Dendritic cell treated with granulocyte-macrophage colony-stimulating factor and Interleukin-4, amounts not matched to agents 40 ng/mL and 50 ng/mL, for 4 days (primary cell): Measurements from ENCODE around the gene BCL2L2.

ENCODE experiments used
- H3K27ac Mint-ChIP-seq: one replicate; pipeline ENCODE4 v1.8.0; 2022; ENCODE audit warnings: mild to moderate bottlenecking, mixed read lengths
- H3K27me3 Mint-ChIP-seq: one replicate; pipeline ENCODE4 v1.8.0; 2022; ENCODE audit warnings: mild to moderate bottlenecking, mixed read lengths
- H3K36me3 Mint-ChIP-seq: one replicate; pipeline ENCODE4 v1.8.0; 2022; ENCODE audit warnings: low read depth, mixed read lengths
- H3K4me1 Mint-ChIP-seq: one replicate; pipeline ENCODE4 v1.8.0; 2022; ENCODE audit warnings: low read depth, mixed read lengths
- H3K4me3 Mint-ChIP-seq: one replicate; pipeline ENCODE4 v1.8.0; 2022; ENCODE audit warnings: mild to moderate bottlenecking, moderate library complexity, mixed read lengths
- H3K9me3 Mint-ChIP-seq: one replicate; pipeline ENCODE4 v1.8.0; 2022; ENCODE audit warnings: mixed read lengths
- intact Hi-C: fragments of 100-400 bp; cut with micrococcal nuclease; formaldehyde crosslinking; loops from one replicate; pipeline ENCODE4 v1.15.0; 2022

BCL2L2 gene

DNA sequence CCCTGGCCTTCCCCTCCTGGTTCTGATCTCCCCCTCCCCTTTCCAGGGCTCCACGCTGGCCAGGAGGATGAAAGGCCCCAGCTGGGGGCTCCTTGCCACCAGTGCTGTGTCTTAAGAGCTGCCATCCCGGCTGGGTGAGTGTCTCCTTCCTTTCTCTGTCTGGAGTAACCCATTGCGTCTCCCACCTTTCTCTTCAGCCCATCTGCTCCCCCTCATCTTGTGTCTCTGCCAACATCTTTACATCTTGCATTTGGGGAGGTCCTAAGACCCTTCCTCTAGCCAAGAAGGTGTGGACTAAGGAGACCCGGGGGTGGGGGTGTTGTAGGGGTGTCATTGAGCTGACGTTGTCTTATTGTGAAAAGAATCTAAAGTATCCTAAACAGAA lies 505 bp downstream of the BCL2L2 start:
- peak overlapping the region; percentile 87 for H3K27ac Mint-ChIP-seq
- H3K36me3 Mint-ChIP-seq: peaks cover 61% of the 10 kb centered on the region
- H3K4me1 Mint-ChIP-seq: peaks cover 76% of the 10 kb centered on the region
- intact Hi-C loops: no loop called here
- no peaks in the 10 kb centered on the region for H3K9me3 Mint-ChIP-seq
- H3K4me3 Mint-ChIP-seq: peak overlapping the region; percentile 88
- H3K27me3 Mint-ChIP-seq: no peaks in the 10 kb centered on the region

DNA sequence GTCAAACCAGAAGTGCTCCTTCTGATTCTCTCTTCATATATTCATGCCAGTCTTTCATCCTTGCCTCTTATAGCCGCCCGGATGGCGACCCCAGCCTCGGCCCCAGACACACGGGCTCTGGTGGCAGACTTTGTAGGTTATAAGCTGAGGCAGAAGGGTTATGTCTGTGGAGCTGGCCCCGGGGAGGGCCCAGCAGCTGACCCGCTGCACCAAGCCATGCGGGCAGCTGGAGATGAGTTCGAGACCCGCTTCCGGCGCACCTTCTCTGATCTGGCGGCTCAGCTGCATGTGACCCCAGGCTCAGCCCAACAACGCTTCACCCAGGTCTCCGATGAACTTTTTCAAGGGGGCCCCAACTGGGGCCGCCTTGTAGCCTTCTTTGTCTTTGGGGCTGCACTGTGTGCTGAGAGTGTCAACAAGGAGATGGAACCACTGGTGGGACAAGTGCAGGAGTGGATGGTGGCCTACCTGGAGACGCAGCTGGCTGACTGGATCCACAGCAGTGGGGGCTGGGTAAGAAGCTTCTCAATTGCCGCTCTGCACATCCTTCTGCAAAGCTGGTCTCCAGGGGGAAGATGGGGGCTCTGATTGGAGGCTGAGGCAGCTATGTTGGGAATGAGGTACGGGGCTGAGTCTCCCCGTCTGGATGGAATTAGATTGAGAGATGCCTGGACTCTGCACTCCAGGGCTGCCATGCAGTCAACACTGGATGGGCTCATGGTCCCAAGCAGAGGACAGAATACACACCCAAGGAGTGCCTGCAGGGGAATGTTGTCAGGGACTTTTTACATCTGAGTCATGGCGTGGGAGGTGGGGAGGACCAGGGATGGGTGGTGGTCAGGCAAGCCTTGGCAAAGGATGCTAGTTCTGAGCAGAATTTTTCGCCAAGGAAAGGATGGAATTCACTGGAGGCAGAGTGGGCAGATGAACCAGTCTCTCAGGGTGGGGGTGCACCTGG lies 1.3 kb downstream of the BCL2L2 start:
- Mint-ChIP-seq H3K36me3 (peaks cover 59% of the 10 kb centered on the region), H3K4me3 (peak overlapping the region; percentile 88), H3K4me1 (peaks cover 70% of the 10 kb centered on the region), H3K27ac (peak overlapping the region; percentile 87), H3K9me3 (no peaks in the 10 kb centered on the region), H3K27me3 (no peaks in the 10 kb centered on the region)
- intact Hi-C loops: no loop called here

DNA sequence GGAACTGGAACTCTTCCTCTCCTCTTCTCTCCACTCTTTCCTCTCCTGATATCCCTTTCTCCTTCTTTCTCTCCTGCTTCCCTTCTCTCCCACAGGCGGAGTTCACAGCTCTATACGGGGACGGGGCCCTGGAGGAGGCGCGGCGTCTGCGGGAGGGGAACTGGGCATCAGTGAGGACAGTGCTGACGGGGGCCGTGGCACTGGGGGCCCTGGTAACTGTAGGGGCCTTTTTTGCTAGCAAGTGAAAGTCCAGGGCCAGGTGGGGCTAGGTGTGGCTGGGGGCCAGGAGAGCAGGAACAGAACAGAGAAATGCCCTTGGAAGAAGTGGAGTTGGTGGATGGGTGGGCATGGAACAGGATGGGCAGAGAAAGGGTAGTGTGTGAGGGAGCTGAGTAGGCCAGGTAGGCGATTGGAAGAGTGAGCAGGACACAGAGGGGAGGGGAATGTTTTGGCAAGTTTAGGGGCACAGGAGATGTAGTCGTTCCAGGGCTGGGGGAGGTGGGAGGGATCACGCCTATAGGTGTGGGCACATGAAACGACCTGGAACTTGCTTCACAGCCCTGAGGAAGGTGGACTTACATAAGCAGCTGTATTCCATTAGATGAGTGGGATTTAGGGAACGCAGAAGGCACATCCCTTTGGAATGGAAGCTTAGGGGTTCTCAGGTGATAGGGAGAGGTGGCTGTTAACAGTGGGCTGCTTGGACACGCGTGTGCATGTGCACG lies 2.2 kb downstream of the BCL2L2 start:
- intact Hi-C loops: no loop called here
- Mint-ChIP-seq H3K4me3 (peak overlapping the region; percentile 15), H3K4me1 (peaks cover 64% of the 10 kb centered on the region), H3K36me3 (peaks cover 59% of the 10 kb centered on the region), H3K27ac (no peak overlapping the region), H3K27me3 (no peaks in the 10 kb centered on the region), H3K9me3 (no peaks in the 10 kb centered on the region)

DNA sequence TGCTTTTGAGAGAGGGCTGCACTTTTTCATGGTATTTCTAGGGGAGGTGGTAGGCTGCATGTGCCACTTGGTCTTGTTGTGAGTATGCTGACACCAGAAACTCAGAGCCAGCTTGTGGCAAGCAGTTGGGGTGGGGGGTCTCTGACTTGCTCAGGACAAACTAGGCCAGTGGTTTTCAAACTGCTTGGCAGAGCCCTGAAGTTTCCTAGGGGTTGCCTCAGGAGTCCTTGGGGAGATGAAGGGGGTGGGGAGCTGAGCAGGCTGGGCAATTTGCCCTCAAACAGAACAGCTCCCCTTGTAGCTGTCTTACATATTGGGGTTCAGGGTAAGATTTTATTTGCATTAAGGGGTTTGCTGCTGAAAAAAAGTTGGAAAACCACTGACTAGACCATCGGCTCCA lies 3.9 kb downstream of the BCL2L2 start:
- Mint-ChIP-seq H3K27me3 (no peaks in the 10 kb centered on the region), H3K4me3 (no peak overlapping the region), H3K4me1 (peaks cover 54% of the 10 kb centered on the region), H3K9me3 (no peaks in the 10 kb centered on the region), H3K36me3 (peaks cover 61% of the 10 kb centered on the region), H3K27ac (peak overlapping the region; percentile 45)
- intact Hi-C loops: no loop called here

DNA sequence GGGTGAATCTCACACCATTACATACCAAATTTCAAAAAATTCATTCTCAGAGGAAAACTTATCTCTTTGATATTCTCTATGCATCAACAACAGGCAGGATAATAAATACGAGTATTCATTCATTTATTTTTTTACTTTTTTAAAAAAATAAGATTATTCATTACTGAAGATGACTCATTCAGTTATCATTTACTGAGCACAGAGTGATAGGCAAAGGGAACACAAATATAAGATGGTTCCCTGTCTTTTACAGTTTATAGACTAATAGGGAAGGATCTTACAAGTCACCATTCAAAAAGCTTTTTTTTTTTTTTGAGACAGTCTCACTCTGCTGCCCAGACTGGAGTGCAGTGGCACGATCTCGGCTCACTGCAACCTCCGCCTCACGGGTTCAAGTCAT lies 9.7 kb downstream of the BCL2L2 start:
- intact Hi-C loops: no loop called here
- Mint-ChIP-seq H3K27ac (no peak overlapping the region), H3K4me1 (peaks cover 15% of the 10 kb centered on the region), H3K9me3 (no peaks in the 10 kb centered on the region), H3K27me3 (no peaks in the 10 kb centered on the region), H3K36me3 (peaks cover 50% of the 10 kb centered on the region), H3K4me3 (no peak overlapping the region)

DNA sequence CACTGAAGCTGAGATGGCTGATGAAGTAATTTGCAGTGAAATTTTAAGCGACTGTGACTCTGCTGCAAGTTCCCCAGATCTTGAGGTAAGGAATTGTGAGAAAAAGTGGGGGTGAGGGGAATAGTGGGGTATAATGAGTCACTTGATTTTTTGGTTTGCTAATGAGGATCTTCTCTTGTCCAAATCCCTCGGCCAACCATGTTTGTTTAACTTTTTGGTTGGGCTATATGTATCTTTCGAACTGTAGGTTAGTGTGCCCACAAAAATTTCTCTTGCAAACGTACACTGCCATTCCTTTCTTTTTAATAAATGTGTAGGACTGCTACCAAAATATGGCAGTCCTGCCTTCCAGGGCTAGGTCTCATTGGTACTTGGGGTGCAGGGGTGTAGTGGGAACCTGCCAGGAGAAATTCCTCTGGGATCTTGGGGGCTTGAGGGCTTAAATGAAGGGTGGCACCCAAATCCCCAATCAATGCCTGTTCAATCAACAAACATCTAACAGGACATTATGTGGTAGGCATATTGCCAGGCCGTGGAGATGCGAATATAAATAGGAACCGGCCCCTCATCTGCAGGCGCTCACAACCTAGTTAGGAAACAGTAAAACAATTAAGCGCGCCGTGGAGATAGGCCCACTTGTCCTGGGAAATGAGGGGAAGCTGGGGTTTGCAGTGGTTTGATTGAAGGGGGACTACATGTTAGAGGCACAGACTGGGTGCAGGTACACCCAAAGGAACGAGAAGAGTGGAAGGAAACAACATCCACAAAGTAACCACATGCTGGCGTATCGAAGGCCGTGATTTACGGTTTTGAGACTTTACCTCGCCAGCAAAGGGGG lies 13.3 kb downstream of the BCL2L2 start:
- intact Hi-C loops: loop anchor here (5.0 to 10.0 kb wide), 2 partner anchors 55 to 247 kb away; partner anchors contain the start of gene AP1G2
- Mint-ChIP-seq H3K9me3 (no peaks in the 10 kb centered on the region), H3K4me1 (peaks cover 32% of the 10 kb centered on the region), H3K36me3 (peaks cover 72% of the 10 kb centered on the region), H3K27ac (peak overlapping the region; percentile 97), H3K4me3 (peak overlapping the region; percentile 74), H3K27me3 (no peaks in the 10 kb centered on the region)

DNA sequence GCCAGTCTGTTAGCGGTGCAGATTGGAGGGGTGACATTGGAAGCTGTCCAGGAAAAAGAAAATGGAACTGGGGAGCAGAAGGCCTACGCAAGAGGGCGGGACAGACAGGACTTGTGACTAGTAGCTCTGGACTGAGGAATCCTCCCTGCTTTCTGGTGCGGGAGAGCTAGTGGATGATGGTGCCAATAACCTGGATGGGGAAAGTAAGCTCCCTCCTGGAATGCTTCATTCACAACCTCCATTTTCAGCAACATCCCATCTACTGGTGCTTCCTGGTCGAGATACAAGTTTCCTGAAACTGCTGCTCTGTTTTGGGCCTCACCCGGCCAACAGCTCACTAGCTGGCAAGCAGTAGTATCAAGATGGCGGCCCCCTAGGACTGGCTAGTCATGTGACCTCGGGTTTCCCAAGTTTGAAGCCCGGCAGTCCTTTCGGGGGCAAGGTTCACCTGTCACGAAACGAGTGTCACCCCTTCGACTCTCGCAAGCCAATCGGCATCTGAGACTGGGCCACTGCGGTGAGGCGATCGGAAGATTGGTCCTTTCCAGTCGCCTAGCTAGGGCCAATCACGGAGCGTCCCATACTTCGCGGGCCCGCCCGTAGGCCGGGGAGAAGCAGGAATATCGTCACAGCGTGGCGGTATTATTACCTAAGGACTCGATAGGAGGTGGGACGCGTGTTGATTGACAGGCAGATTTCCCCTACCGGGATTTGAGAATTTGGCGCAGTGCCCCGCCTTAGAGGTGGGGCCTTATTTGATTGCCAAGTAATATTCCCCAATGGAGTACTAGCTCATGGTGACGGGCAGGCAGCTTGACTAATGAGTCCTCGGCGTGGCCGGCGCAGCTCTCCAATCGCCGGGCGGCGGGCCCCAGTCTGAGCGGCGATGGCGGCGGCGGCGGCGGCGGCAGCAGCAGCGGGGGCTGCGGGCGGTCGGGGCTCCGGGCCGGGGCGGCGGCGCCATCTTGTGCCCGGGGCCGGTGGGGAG lies 14.2 kb downstream of the BCL2L2 start, which contains the start of gene PABPN1:
Gene PABPN1, plus strand, starts transcription at position 874 of the 988 bp plus-strand sequence. Its CDS starts 13 bp downstream, at position 887.
- H3K27ac Mint-ChIP-seq: peak within 1 kb of the TSS; percentile 97
- H3K27me3 Mint-ChIP-seq: no peaks in the 10 kb centered on the region
- peaks cover 77% of the 10 kb centered on the region for H3K36me3 Mint-ChIP-seq

DNA sequence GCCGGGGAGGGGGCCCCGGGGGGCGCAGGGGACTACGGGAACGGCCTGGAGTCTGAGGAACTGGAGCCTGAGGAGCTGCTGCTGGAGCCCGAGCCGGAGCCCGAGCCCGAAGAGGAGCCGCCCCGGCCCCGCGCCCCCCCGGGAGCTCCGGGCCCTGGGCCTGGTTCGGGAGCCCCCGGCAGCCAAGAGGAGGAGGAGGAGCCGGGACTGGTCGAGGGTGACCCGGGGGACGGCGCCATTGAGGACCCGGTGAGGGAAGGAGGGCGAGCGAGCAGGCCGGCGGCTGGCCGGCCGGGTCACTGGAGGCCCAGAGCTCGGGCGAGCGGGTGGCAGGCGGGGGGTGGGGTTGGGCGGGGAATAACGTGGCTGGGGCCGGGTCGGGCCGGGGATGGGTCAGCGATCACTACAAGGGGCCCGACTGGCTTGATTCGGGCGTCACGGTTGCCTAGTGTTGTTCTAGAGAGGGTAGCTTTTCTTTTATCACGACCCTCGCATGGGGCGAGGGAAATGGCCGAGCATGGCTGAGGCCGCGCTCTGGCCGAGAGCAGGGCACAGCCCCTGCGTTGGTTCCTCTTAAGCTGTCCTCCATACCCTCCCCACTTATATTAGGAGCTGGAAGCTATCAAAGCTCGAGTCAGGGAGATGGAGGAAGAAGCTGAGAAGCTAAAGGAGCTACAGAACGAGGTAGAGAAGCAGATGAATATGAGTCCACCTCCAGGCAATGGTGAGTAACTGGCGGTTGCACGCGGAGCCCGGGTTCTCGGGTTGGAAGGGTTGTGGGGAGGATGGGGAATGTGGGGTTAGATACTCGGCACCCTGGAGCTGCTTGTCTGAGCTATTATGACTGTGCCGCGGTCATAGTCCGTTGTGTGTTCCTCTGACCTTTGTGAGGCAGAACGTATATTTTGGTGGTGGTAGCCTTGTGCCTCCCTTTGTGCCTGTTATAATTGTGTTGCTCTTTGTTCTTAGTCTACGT lies 15.2 kb downstream of the BCL2L2 start:
- peak overlapping the region; percentile 88 for H3K4me3 Mint-ChIP-seq
- intact Hi-C loops: loop anchor here (1.0 to 10.0 kb wide), 5 partner anchors 21 to 245 kb away; partner anchors contain the start of genes AP1G2, HOMEZ and NGDN
- H3K9me3 Mint-ChIP-seq: no peaks in the 10 kb centered on the region
- no peaks in the 10 kb centered on the region for H3K27me3 Mint-ChIP-seq
- peaks cover 46% of the 10 kb centered on the region for H3K4me1 Mint-ChIP-seq
- peak overlapping the region; percentile 97 for H3K27ac Mint-ChIP-seq
- peaks cover 77% of the 10 kb centered on the region for H3K36me3 Mint-ChIP-seq

More for the DNA sequence above, 14.2 kb downstream of the BCL2L2 start, which contains the start of gene PABPN1:
- intact Hi-C loops: loop anchor here (1.0 to 10.0 kb wide), 5 partner anchors 20 to 246 kb away; partner anchors contain the start of genes AP1G2, HOMEZ and NGDN
- Mint-ChIP-seq H3K4me3 (peak within 1 kb of the TSS; percentile 88), H3K4me1 (peaks cover 41% of the 10 kb centered on the region), H3K9me3 (no peaks in the 10 kb centered on the region)

DNA sequence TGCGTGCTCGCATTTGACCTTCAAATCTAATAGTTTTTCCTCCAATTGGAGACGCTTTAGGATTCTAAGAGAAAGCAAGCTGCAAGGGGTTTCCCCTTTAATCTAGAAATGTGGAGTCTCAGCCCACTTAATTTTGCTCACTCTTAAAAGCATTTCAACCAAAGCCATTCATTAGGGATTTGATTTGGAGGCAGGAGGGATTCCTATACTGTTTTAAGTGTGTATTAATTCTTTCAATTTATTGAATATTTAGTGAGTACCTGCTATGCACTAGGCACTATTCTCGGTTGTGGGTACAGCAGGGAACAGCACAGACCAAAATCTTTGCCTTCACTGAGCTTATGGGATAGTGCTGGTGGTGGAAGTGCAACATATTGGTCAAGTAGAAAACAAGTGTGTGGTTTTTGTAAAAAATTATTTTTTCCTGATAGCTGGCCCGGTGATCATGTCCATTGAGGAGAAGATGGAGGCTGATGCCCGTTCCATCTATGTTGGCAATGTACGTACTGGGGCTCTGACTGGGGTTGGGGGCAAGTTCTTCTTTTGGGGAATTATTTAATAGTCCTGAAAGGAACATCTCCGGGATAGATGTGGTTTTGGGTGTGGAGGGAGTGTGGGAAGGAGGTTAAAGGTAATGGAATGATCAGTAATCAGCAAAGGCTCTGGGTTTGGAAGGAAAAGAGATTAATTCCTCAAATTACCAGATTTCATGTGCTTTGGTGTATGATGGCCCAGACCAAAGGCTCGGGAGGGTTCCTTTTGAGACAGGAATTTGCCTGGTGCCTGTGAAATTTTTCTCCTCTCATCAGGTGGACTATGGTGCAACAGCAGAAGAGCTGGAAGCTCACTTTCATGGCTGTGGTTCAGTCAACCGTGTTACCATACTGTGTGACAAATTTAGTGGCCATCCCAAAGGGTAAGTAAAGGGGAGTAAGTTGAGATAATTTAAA lies 16.2 kb downstream of the BCL2L2 start:
- Mint-ChIP-seq H3K27ac (peak overlapping the region; percentile 97), H3K4me1 (peaks cover 46% of the 10 kb centered on the region), H3K36me3 (peaks cover 70% of the 10 kb centered on the region), H3K4me3 (peak overlapping the region; percentile 88), H3K27me3 (no peaks in the 10 kb centered on the region), H3K9me3 (no peaks in the 10 kb centered on the region)
- intact Hi-C loops: loop anchor here (5.0 to 10.0 kb wide), 2 partner anchors 58 to 244 kb away; partner anchors contain the start of gene AP1G2

DNA sequence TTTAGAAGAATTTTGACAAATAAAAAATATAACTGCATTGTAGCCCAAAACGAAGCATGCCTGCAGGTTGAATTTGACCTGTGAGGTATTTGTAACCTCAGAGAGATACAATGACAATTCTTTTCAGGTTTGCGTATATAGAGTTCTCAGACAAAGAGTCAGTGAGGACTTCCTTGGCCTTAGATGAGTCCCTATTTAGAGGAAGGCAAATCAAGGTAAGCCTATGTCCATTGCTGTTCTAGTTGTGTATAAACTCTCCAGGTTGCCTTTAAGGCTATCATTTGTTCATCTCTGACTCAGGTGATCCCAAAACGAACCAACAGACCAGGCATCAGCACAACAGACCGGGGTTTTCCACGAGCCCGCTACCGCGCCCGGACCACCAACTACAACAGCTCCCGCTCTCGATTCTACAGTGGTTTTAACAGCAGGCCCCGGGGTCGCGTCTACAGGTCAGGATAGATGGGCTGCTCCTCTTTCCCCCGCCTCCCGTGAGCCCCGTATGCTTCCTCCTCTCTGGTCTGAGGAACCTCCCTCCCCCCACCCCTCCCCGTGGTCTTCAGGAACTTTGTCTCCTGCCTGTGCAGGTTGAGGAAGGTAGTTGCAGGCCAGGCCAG lies 17.3 kb downstream of the BCL2L2 start:
- Mint-ChIP-seq H3K4me1 (peaks cover 46% of the 10 kb centered on the region), H3K9me3 (no peaks in the 10 kb centered on the region), H3K27me3 (no peaks in the 10 kb centered on the region), H3K4me3 (no peak overlapping the region), H3K36me3 (peaks cover 64% of the 10 kb centered on the region), H3K27ac (no peak overlapping the region)
- intact Hi-C loops: loop anchor here (5.0 to 10.0 kb wide), 2 partner anchors 59 to 243 kb away; partner anchors contain the start of gene AP1G2
